ENCODE data around the gene CPHXL2.

The CPHXL2 gene

GRCh38 chr16:75676909-75677308 is at the start of gene CPHXL2:
Gene CPHXL2 (minus strand): TSS chr16:75677009. CDS start chr16:75676999, 10 bp downstream.
- DNase-seq = no peak

GRCh38 chr16:75726390-75726789 is 49.6 kb upstream of the CPHXL2 start, which contains the start of gene CPHXL:
Gene CPHXL (minus strand): TSS chr16:75726490. CDS start chr16:75726442, 48 bp downstream.
- no peak for DNase-seq

DNA sequence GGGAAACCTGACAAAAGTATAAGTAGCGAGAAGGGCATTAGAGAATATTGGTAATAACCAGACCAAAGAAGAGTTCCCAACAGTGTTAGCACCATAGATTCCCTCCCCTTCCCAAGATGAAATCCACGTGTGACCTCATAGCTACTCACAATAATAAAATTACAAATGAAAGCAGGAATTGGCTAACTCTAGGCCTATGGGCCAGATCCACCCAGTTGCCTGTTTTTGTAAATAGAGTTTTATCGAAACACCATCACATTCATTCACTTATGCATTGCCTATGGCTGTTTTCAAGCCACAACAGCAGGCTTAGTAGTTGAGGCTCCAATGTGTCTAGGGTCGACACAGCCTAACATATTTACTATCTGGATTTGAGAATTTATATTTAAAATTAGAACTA is 41.6 kb upstream of the CPHXL2 start:
- no peak for DNase-seq

GRCh38 chr16:75714661-75715060 is 37.9 kb upstream of the CPHXL2 start:
- DNase-seq = no peak

DNA sequence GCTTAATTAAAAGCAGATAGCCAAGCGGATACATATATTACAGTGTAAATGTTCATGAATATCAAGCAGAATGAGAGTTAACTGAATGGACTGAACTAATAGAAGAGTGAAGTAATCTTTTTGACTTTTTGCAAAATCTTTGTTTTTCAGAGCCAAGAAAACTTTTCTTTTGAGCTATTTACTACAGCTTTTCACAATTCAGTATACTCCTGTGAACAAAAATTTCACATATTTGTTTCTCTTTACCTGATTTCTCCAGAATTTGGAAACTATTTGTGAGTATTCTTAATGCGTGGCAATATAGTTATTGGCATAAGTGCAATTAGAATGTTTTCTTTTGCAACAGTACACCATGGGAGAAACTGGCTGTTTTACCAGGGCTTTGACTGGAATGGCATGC is 33.5 kb upstream of the CPHXL2 start:
- no peak for DNase-seq

- DNase-seq = no peak
Observed at GRCh38 chr16:75703306-75703705, 26.5 kb upstream of the CPHXL2 start.

DNA sequence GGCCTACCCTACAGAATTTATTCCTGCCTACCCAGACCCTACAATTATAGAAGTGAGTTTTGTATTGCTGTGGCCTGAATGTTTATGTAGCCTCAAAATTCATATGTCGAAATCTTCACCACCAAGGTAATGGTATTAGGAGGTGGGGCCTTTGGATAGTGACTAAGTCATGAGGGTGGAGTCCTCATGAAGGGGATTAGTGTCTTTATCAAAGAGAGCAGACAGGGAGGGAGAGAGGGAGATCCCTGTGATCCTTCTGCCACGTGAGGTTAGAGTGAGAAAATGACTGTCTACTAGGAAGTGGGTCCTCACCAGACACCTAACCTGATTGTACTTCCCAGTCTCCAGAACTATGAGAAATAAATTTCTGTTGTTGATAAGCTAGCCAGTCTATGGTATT is 25.4 kb upstream of the CPHXL2 start:
- DNase-seq = no peak

DNA sequence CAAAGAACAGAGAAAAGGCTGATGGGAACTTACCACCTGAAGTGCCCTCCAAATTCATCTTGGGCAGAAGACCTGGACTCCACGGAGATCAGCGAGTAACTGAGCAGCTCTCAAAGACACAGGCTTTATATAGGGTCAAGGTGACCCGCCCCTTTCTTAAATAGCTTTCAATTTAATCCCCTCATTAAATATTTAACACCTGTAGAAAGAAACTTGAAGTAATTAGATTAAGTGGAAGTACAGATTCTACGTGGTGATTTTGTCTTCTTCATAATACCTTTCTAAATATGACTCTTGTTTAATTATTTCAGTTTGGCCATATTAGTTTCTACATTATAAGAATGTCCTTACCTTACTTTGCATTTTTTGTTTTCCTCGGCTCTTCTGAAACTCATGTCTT is 24.6 kb upstream of the CPHXL2 start, which contains the start of gene DUXB:
Gene DUXB (minus strand): TSS at position 101 of the 400 bp plus-strand sequence. CDS start 43 bp downstream, at position 58.
- no peak for DNase-seq

GRCh38 chr16:75697571-75697970 is 20.8 kb upstream of the CPHXL2 start:
- no peak for DNase-seq

- DNase-seq = no peak
Observed at GRCh38 chr16:75695708-75696107, 18.9 kb upstream of the CPHXL2 start.

- no peak for DNase-seq
Observed at GRCh38 chr16:75687361-75687760, 10.6 kb upstream of the CPHXL2 start.

DNA sequence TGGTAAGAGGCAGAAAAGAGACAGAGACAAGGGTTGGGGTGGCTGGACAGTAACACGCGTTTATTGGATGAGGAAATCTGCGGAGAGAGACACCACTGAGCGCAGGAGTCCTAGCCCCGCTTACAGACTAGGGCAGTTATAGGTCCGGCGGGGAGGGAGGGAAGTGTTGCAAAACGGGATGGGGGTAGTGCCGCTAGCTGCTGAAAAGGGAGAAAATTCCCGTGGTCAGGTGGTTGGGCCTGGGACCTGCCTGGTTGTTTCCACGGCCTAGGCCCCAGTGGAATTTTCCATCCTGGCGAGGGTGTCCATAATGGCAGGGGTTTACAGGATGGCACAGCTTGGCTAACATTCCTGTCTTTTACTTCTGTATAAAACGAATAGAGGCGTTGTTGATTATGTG is 5.5 kb upstream of the CPHXL2 start:
- no peak for DNase-seq

DNA sequence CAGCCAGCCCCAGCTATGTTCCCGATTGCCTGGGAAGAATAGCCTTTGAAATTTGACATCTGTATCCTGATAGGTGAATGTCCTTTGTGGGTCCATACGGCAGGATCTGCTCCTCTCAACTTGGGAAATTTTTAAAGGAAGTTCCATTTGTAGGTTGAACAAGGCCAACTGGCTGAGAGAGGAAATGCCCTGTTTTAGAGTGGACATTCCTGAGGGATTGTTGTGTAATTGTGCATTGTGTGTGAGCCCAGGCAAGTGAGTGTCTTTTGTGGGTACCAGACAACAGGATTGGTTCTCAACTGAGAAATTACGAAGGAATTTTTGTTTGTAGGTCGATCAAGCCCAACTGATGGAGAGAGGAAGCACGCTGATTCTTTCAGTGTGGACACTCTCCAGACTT is 2.6 kb upstream of the CPHXL2 start:
- DNase-seq = no peak

- no peak for DNase-seq
Observed at GRCh38 chr16:75667503-75667902, 9.3 kb downstream of the CPHXL2 start.

- DNase-seq = no peak
Observed at GRCh38 chr16:75660726-75661302, 16.0 kb downstream of the CPHXL2 start.

- no peak for DNase-seq
Observed at GRCh38 chr16:75660321-75660720, 16.5 kb downstream of the CPHXL2 start.

GRCh38 chr16:75658175-75658574 is 18.6 kb downstream of the CPHXL2 start:
- DNase-seq = no peak

- DNase-seq = peak; percentile 72
Observed at GRCh38 chr16:75653922-75654321, 22.9 kb downstream of the CPHXL2 start.

DNA sequence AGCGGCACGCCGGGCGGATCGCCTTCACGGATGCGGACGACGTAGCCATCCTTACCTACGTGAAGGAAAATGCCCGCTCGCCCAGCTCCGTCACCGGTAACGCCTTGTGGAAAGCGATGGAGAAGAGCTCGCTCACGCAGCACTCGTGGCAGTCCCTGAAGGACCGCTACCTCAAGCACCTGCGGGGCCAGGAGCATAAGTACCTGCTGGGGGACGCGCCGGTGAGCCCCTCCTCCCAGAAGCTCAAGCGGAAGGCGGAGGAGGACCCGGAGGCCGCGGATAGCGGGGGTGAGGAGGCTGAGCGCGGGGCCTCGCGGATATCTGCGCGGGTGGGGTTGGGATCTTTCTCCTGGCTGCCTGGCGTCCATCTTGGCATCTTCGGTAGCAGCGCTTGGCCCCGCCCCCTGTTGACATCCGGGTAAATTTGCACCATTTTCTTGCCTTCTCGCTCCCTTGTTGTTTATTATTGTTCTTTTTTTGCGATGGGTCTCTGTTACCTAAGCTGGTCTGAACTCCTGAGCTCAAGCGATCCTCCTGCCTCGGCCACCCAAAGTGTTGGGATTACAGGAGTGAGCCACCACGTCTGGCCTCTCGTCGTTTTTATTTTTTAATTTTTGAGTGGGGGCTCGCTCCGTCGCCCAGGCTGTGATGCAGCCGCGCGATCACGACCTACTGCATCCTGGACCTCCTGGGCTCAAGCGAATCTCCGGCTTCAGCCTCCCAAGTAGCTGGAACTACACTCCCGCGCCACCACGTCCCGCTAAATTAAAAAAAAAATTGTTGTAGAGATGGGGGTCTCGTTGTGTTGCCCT is 28.3 kb downstream of the CPHXL2 start:
- DNase-seq = peak; percentile 63

DNA sequence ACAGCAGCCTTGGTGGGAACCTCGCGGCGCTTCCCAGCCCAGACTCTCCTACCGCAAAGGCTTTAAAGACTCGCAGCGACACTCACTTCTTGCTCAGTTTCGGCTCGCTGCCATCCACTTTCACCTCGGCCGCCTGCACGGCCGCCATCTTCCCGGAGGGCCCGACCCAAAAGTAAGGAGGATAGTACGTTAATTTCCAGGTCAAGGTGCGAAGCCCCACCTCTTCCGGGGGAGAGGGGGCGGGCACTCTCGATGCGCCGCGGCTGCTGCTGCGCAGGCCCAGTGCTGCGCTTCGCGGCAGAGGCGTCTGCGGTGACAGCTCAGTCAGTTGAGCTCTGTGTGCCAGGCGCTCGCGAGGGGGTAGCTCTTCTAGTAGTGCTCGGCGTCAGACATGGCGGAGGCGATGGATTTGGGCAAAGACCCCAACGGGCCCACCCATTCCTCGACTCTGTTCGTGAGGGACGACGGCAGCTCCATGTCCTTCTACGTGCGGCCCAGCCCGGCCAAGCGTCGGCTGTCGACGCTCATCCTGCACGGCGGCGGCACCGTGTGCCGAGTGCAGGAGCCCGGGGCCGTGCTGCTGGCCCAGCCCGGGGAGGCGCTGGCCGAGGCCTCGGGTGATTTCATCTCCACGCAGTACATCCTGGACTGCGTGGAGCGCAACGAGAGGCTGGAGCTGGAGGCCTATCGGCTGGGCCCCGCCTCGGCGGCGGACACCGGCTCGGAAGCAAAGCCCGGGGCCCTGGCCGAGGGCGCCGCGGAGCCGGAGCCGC is 29.1 kb downstream of the CPHXL2 start, which contains the start of the genes KARS1 and TERF2IP:
Gene KARS1 (minus strand): TSS at position 174 of the 773 bp plus-strand sequence. CDS start 26 bp downstream, at position 148.
Gene TERF2IP (plus strand): TSS at position 282 of the 773 bp plus-strand sequence. CDS start 110 bp downstream, at position 392.
- DNase-seq = peak; percentile 91

DNA sequence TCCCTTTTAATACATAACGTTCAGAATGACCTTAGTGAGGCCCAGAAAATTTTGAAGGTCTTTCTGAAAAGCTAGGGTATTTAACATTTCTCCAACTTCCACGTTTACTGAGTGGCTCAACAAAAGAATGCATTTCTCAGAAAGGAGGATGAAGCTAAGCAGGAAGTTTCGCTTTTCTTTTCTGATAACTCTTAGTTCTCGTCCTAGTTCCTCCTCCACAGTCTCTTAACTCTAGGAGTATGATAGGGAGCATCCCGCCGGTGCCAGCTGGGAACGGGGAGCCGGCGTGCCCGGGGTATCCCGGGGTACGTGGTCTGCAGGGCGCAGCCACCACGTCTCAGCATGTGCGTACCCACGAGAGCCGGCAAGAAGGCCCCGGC is 29.7 kb downstream of the CPHXL2 start:
- no peak for DNase-seq

- DNase-seq = no peak
Observed at GRCh38 chr16:75644240-75645012, 32.4 kb downstream of the CPHXL2 start.

- DNase-seq = no peak
Observed at GRCh38 chr16:75640598-75640997, 36.2 kb downstream of the CPHXL2 start.

Data from fibroblast of skin of right quadriceps (primary cell).